Natural killer cell (primary cell): Measurements from ENCODE around the gene DCTN1. TPM values are rescaled to one million over a fixed set of nuclear protein-coding genes. Genes with fewer than 3 reads are reported as not detected.
A peak's percentile ranks its signal among the peaks of the same experiment; 100 is the strongest.

Experiments
- ATAC-seq, 3 donors: fragments of 150-1000 bp in 2 of 3; fragments of 200-7000 bp in 1 of 3; cut with Tn5 transposase; 1 replicate in 1 of 3; 2 replicates in 2 of 3; pipeline ENCODE4 v1.10.0; 2021; ENCODE audit warnings: mild to moderate bottlenecking in 2 of 3, moderate library complexity in 2 of 3
- DNase-seq, 2 donors: peaks; one replicate each; pipeline versions ENCODE4 v3.0.0 to v3.0.0-alpha.2; 2013 to 2021; ENCODE audit warnings: mixed read lengths in 1 of 2
- H3K27ac ChIP-seq: one replicate; pipeline ENCODE4 v1.5.1; 2013; ENCODE audit warnings: mild to moderate bottlenecking, low read length
- H3K27me3 ChIP-seq: one replicate; pipeline ENCODE4 v1.6.1; 2013; ENCODE audit warnings: low read length; ENCODE audit not compliant: control insufficient read depth, insufficient read depth
- H3K36me3 ChIP-seq: one replicate; pipeline ENCODE4 v1.6.1; 2013; ENCODE audit warnings: low read length; ENCODE audit not compliant: control insufficient read depth, insufficient read depth
- H3K4me1 ChIP-seq: one replicate; pipeline ENCODE4 v1.6.1; 2013; ENCODE audit warnings: low read length; ENCODE audit not compliant: control insufficient read depth, insufficient read depth
- H3K4me3 ChIP-seq: one replicate; pipeline ENCODE4 v1.5.1; 2013; ENCODE audit warnings: low read length
- H3K9me3 ChIP-seq: one replicate; pipeline ENCODE4 v1.6.1; 2013; ENCODE audit warnings: low read length; ENCODE audit not compliant: control insufficient read depth, insufficient read depth
- H3K27ac Mint-ChIP-seq, 2 donors: one replicate each; pipeline ENCODE4 v1.8.0; 2022; ENCODE audit warnings: mild to moderate bottlenecking in 2 of 2, mixed read lengths in 2 of 2, moderate library complexity in 1 of 2
- H3K27me3 Mint-ChIP-seq, 2 donors: one replicate each; pipeline ENCODE4 v1.8.0; 2022; ENCODE audit warnings: low read depth in 2 of 2, mixed read lengths in 2 of 2
- H3K36me3 Mint-ChIP-seq: one replicate; pipeline ENCODE4 v1.8.0; 2022; ENCODE audit warnings: mixed read lengths
- H3K4me1 Mint-ChIP-seq, 2 donors: one replicate each; pipeline ENCODE4 v1.8.0; 2022; ENCODE audit warnings: mixed read lengths in 2 of 2
- H3K4me3 Mint-ChIP-seq: one replicate; pipeline ENCODE4 v1.8.0; 2022; ENCODE audit warnings: mild to moderate bottlenecking, moderate library complexity, mixed read lengths
- H3K9me3 Mint-ChIP-seq, 2 donors: one replicate each; pipeline ENCODE4 v1.8.0; 2022; ENCODE audit warnings: mixed read lengths in 2 of 2
- WGBS: methylation state at CpG from one replicate; pipeline ENCODE4 v1.1.7; 2013; ENCODE audit warnings: missing lambda C conversion rate; ENCODE audit not compliant: insufficient coverage; 5-methylcytosine and 5-hydroxymethylcytosine counted together
- intact Hi-C: fragments of 100-400 bp; cut with micrococcal nuclease; formaldehyde crosslinking; loops from one replicate; pipeline ENCODE4 v1.14.2; 2022
- total RNA-seq, 4 donors: library from RNA; stranded (reverse); fragments of 120-200 nt in 1 of 4; gene quantifications; one replicate each; pipeline versions ENCODE4 v1.2.3 to v1.2.4, GENCODE V29; 2013 to 2022
- TF ChIP-seq, protein P1 (sequence below): fragments of 200-600 bp; IDR thresholded peaks from one replicate; pipeline ENCODE4 v1.8.0; 2022; ENCODE audit warnings: antibody characterized with exemption

DCTN1 gene
- total RNA-seq, 3 donors from 2014 or later (not counting 1 experiment from before 2014, with no cell fraction given), result 103 to 116 (median 116) TPM

DNA sequence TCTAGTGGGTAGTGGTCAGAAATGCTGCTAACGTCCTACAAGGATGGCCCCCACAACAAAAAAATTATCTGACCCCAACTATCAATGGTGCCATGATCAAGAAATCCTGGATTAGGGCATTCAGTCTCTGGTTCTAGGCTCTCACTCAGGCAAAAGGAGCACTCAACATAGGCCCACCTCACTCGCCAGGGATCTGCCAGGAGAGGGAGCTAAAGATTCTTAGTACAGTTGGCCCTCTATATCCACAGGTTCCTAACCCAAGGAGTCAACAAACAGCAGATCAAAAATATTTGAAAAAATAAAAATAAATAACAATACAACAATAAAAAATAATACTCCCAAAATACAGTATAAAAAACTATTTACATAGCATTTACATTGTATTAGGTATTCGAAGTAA, 46.9 kb downstream of the DCTN1 start:
- ATAC-seq (no peak), DNase-seq (peak in 1 of 2 donors; percentile 14)
- Histone ChIP-seq H3K36me3 (peaks cover 3% of the 10 kb centered on the region), H3K4me3 (no peak overlapping the region), H3K27me3 (no peaks in the 10 kb centered on the region), H3K27ac (no peak overlapping the region), H3K9me3 (peaks cover 6% of the 10 kb centered on the region), H3K4me1 (peaks cover 3% of the 10 kb centered on the region)
- no peaks in the 10 kb centered on the region for H3K36me3 Mint-ChIP-seq
- no peak overlapping the region for H3K27ac Mint-ChIP-seq
- WGBS, result 80% methylated on average over 3 of the region's 3 CpGs
- TF ChIP-seq, protein P1, sequence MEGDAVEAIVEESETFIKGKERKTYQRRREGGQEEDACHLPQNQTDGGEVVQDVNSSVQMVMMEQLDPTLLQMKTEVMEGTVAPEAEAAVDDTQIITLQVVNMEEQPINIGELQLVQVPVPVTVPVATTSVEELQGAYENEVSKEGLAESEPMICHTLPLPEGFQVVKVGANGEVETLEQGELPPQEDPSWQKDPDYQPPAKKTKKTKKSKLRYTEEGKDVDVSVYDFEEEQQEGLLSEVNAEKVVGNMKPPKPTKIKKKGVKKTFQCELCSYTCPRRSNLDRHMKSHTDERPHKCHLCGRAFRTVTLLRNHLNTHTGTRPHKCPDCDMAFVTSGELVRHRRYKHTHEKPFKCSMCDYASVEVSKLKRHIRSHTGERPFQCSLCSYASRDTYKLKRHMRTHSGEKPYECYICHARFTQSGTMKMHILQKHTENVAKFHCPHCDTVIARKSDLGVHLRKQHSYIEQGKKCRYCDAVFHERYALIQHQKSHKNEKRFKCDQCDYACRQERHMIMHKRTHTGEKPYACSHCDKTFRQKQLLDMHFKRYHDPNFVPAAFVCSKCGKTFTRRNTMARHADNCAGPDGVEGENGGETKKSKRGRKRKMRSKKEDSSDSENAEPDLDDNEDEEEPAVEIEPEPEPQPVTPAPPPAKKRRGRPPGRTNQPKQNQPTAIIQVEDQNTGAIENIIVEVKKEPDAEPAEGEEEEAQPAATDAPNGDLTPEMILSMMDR, result no peak
- peaks cover 0 to 3% of the 10 kb centered on the region in 2 donors for H3K4me1 Mint-ChIP-seq
- no peaks in the 10 kb centered on the region for H3K9me3 Mint-ChIP-seq
- H3K4me3 Mint-ChIP-seq, result no peak overlapping the region
- intact Hi-C loops, result no loop called here
- H3K27me3 Mint-ChIP-seq, result no peaks in the 10 kb centered on the region

DNA sequence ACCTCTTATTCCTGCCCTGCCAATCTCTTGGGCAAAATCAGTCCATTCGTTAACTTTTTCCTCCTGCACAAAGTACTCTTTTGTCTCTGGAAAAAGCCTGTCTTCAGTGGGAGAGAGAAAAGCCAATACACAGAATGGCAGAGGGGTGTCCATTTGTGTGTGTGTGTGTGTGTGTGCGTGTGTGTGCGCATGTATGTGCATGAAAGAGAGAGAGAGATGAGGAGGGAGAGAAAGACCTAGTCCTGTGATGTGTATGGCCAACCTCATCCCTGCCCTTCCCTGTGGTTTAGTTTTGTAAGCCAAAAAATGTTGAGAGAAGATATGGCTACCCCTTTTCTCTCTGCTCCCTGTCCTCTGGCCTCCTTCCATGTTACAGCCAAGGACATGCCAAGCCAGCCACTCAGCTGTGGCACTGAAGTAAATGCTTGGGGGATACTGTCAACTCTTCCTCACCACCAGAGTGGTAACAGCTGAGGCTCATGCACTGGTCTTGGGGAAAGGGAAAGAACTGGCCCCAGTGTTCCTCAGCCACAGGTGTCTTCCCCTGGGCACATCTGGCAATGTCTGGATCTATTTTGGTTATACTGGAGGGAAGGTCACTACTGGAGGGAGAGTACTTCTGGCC, 47.4 kb downstream of the DCTN1 start:
- Histone ChIP-seq H3K27ac (no peak overlapping the region), H3K36me3 (peaks cover 3% of the 10 kb centered on the region), H3K9me3 (peaks cover 6% of the 10 kb centered on the region), H3K4me1 (peaks cover 6% of the 10 kb centered on the region), H3K4me3 (no peak overlapping the region), H3K27me3 (no peaks in the 10 kb centered on the region)
- no peaks in the 10 kb centered on the region for H3K27me3 Mint-ChIP-seq
- no peak for ATAC-seq
- H3K4me3 Mint-ChIP-seq, result no peak overlapping the region
- peaks cover 1 to 7% of the 10 kb centered on the region in 2 donors for H3K4me1 Mint-ChIP-seq
- TF ChIP-seq, protein P1, result no peak
- no peaks in the 10 kb centered on the region for H3K9me3 Mint-ChIP-seq
- 97% methylated on average over 3 of the region's 3 CpGs for WGBS
- intact Hi-C loops, result no loop called here
- H3K36me3 Mint-ChIP-seq, result no peaks in the 10 kb centered on the region
- no peak for DNase-seq
- no peak overlapping the region for H3K27ac Mint-ChIP-seq

DNA sequence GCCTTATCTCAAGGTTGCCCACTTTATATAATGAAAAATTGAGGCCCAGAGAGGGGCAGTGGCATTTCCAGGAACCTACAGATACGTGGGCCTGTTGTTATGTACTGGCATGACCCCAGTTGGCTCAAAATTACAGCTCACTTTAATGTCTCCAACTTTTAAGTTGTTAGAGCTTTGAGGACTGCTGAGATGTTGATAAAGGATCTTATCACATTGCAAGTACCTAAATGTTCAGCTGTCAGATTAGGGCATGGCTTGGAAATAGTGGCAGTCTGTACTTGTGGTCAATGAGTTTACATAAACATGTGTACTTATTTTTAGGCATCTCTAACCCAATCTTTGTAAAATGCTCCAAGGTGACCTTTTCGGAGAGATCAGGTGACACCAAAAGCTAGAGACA, 51.5 kb downstream of the DCTN1 start:
- no peak overlapping the region for H3K4me3 Mint-ChIP-seq
- ATAC-seq (no peak), DNase-seq (no peak)
- H3K4me1 Mint-ChIP-seq, result peaks cover 9 to 15% of the 10 kb centered on the region in 2 donors
- no peaks in the 10 kb centered on the region for H3K9me3 Mint-ChIP-seq
- 60% methylated on average over 2 of the region's 2 CpGs for WGBS
- no peak overlapping the region for H3K27ac Mint-ChIP-seq
- Histone ChIP-seq H3K9me3 (peaks cover 6% of the 10 kb centered on the region), H3K27ac (no peak overlapping the region), H3K27me3 (no peaks in the 10 kb centered on the region), H3K36me3 (peaks cover 3% of the 10 kb centered on the region), H3K4me1 (peaks cover 7% of the 10 kb centered on the region), H3K4me3 (no peak overlapping the region)
- TF ChIP-seq, protein P1, result no peak
- peaks cover 1% of the 10 kb centered on the region for H3K36me3 Mint-ChIP-seq
- peaks cover 5 to 13% of the 10 kb centered on the region in 2 donors for H3K27me3 Mint-ChIP-seq
- intact Hi-C loops, result no loop called here

DNA sequence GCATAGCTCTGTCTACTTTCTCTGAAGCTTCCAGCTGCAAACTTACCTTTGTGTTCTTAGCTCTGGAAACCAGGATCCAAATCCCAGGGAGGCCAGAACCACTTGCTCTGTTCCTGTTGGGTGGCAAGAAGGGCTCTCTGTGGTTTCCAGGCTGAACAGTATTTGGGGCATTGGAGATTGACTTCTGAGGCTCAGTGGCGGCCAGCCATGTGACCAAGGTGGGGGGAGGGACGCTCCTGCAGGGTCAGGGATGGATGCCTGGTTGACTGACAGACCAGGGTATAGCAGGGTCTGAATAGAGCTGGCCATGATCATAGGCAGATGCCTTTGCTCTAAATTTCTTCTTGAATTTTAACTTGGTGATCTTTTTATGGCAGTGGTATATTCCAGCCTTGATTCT, 52.0 kb downstream of the DCTN1 start:
- ATAC-seq (peak in 1 of 3 donors; percentile 6), DNase-seq (no peak)
- Mint-ChIP-seq H3K4me3 (no peak overlapping the region), H3K36me3 (peaks cover 6% of the 10 kb centered on the region), H3K4me1 (peaks cover 9 to 15% of the 10 kb centered on the region in 2 donors), H3K9me3 (no peaks in the 10 kb centered on the region), H3K27ac (no peak overlapping the region), H3K27me3 (peaks cover 10 to 18% of the 10 kb centered on the region in 2 donors)
- H3K4me1 ChIP-seq, result peaks cover 7% of the 10 kb centered on the region
- no peak overlapping the region for H3K4me3 ChIP-seq
- intact Hi-C loops, result no loop called here
- TF ChIP-seq, protein P1, result no peak
- peaks cover 6% of the 10 kb centered on the region for H3K9me3 ChIP-seq
- H3K27me3 ChIP-seq, result no peaks in the 10 kb centered on the region
- H3K36me3 ChIP-seq, result peaks cover 3% of the 10 kb centered on the region
- 84% methylated on average over 2 of the region's 2 CpGs for WGBS
- no peak overlapping the region for H3K27ac ChIP-seq
